HEK293 (cell line): ENCODE data around the gene LINGO1.

Experiments
- CTCF ChIA-PET: fragments of 350-600 bp; formaldehyde crosslinking; extraction: SDS; loops from one replicate; lab custom pipeline; 2021; ENCODE audit warnings: antibody characterized with exemption; lab: Yijun Ruan, JAX
- POLR2A ChIA-PET: fragments of 300-600 bp; formaldehyde crosslinking; extraction: SDS; loops from one replicate; lab custom pipeline; 2020; ENCODE audit warnings: antibody characterized with exemption, inconsistent platforms; lab: Yijun Ruan, JAX
- H3K27ac ChIP-seq: fragments of 200-500 bp; sonication (Bioruptor generic); 2 replicates; pipeline ENCODE4 v1.5.1; 2014; ENCODE audit warnings: low read depth, low read length, control low read depth, inconsistent platforms; ENCODE audit errors: extremely low read depth
- H3K36me3 ChIP-seq, 2 experiments: fragments of 200-500 bp in 1 of 2; sonication (Bioruptor generic) in 1 of 2; 1 replicate in 1 of 2; 2 replicates in 1 of 2; pipeline ENCODE4 v1.5.1; 2014 to 2017; ENCODE audit warnings: inconsistent platforms in 2 of 2, low read length in 2 of 2; ENCODE audit not compliant: control insufficient read depth in 2 of 2, insufficient read depth in 1 of 2
- H3K4me1 ChIP-seq: fragments of 200-500 bp; sonication (Bioruptor generic); 2 replicates; pipeline ENCODE4 v1.5.1; 2014; ENCODE audit warnings: mild to moderate bottlenecking, low read length, inconsistent platforms; ENCODE audit not compliant: control insufficient read depth, insufficient read depth
- H3K4me3 ChIP-seq: 2 replicates; pipeline ENCODE4 v1.5.1; 2011; ENCODE audit warnings: low read depth, mild to moderate bottlenecking, control low read depth, low read length, moderate library complexity
- H3K9me3 ChIP-seq: fragments of 200-500 bp; sonication (Bioruptor generic); 2 replicates; pipeline ENCODE4 v1.5.1; 2014; ENCODE audit warnings: low read depth, low read length, inconsistent platforms; ENCODE audit not compliant: control insufficient read depth, insufficient read depth
- AEBP2 ChIP-seq: fragments of 450-650 bp; formaldehyde crosslinking; IDR thresholded peaks from 2 replicates; pipeline ENCODE4 v1.5.1; 2016; ENCODE audit warnings: missing biosample characterization, missing genetic modification characterization, borderline replicate concordance
- GLIS1 ChIP-seq: fragments of 450-650 bp; formaldehyde crosslinking; IDR thresholded peaks from 2 replicates; pipeline ENCODE4 v1.5.1; 2016; ENCODE audit warnings: missing biosample characterization, missing genetic modification characterization
- KLF9 ChIP-seq: fragments of 450-650 bp; formaldehyde crosslinking; IDR thresholded peaks from 2 replicates; pipeline ENCODE4 v1.5.1; 2016; ENCODE audit warnings: missing biosample characterization, missing genetic modification characterization, low read depth
- MEIS1 ChIP-seq: sonication (generic); formaldehyde crosslinking; IDR thresholded peaks from 2 replicates; pipeline ENCODE4 v1.8.1; 2022; ENCODE audit warnings: missing genetic modification reagents, mild to moderate bottlenecking, borderline replicate concordance
- SP7 ChIP-seq: fragments of 450-650 bp; formaldehyde crosslinking; IDR thresholded peaks from 2 replicates; pipeline ENCODE4 v1.5.1; 2016; ENCODE audit warnings: missing biosample characterization, missing genetic modification characterization
- ZBTB11 ChIP-seq: fragments of 450-650 bp; formaldehyde crosslinking; conservative IDR thresholded peaks from 2 replicates; pipeline ENCODE4 v1.5.1; 2016; ENCODE audit warnings: low read depth, missing biosample characterization, missing genetic modification characterization
- ZBTB21 ChIP-seq: fragments of 450-650 bp; formaldehyde crosslinking; IDR thresholded peaks from 2 replicates; pipeline ENCODE4 v1.5.1; 2017; ENCODE audit warnings: missing biosample characterization, missing genetic modification characterization
- ZBTB48 ChIP-seq: fragments of 450-650 bp; formaldehyde crosslinking; IDR thresholded peaks from 2 replicates; pipeline ENCODE4 v1.5.1; 2016; ENCODE audit warnings: missing biosample characterization, missing genetic modification characterization
- ZFHX2 ChIP-seq: fragments of 450-650 bp; formaldehyde crosslinking; conservative IDR thresholded peaks from 2 replicates; pipeline ENCODE4 v1.5.1; 2016; ENCODE audit warnings: missing biosample characterization, missing genetic modification characterization
- ZNF10 ChIP-seq: fragments of 450-650 bp; formaldehyde crosslinking; IDR thresholded peaks from 2 replicates; pipeline ENCODE4 v1.5.1; 2017; ENCODE audit warnings: missing biosample characterization, missing genetic modification characterization
- ZNF132 ChIP-seq: fragments of 450-650 bp; formaldehyde crosslinking; IDR thresholded peaks from 2 replicates; pipeline ENCODE4 v1.5.1; 2017; ENCODE audit warnings: missing biosample characterization, missing genetic modification characterization, borderline replicate concordance
- ZNF133 ChIP-seq: fragments of 450-650 bp; formaldehyde crosslinking; IDR thresholded peaks from 2 replicates; pipeline ENCODE4 v1.5.1; 2016; ENCODE audit warnings: missing biosample characterization, missing genetic modification characterization
- ZNF169 ChIP-seq: fragments of 450-650 bp; formaldehyde crosslinking; IDR thresholded peaks from 2 replicates; pipeline ENCODE4 v1.5.1; 2016; ENCODE audit warnings: missing biosample characterization, missing genetic modification characterization
- ZNF19 ChIP-seq: fragments of 450-650 bp; formaldehyde crosslinking; IDR thresholded peaks from 2 replicates; pipeline ENCODE4; 2016; ENCODE audit warnings: missing biosample characterization, missing genetic modification characterization, low read depth
- ZNF239 ChIP-seq: fragments of 450-650 bp; formaldehyde crosslinking; IDR thresholded peaks from 2 replicates; pipeline ENCODE4 v1.5.1; 2016; ENCODE audit warnings: missing biosample characterization, missing genetic modification characterization
- ZNF423 ChIP-seq: fragments of 450-650 bp; formaldehyde crosslinking; IDR thresholded peaks from 2 replicates; pipeline ENCODE4 v1.5.1; 2016; ENCODE audit warnings: missing biosample characterization, missing genetic modification characterization
- ZNF473 ChIP-seq: fragments of 450-650 bp; formaldehyde crosslinking; IDR thresholded peaks from 2 replicates; pipeline ENCODE4 v1.5.1; 2017; ENCODE audit warnings: missing biosample characterization, missing genetic modification characterization
- ZNF501 ChIP-seq: fragments of 450-650 bp; formaldehyde crosslinking; IDR thresholded peaks from 2 replicates; pipeline ENCODE4 v1.5.1; 2016; ENCODE audit warnings: missing biosample characterization, missing genetic modification characterization
- ZNF510 ChIP-seq: fragments of 450-650 bp; formaldehyde crosslinking; IDR thresholded peaks from 2 replicates; pipeline ENCODE4 v1.5.1; 2018; ENCODE audit warnings: mild to moderate bottlenecking, missing genetic modification characterization, missing biosample characterization; ENCODE audit not compliant: insufficient replicate concordance
- ZNF530 ChIP-seq: fragments of 450-650 bp; formaldehyde crosslinking; IDR thresholded peaks from 2 replicates; pipeline ENCODE4 v1.5.1; 2016; ENCODE audit warnings: low read depth, missing biosample characterization, missing genetic modification characterization
- ZNF571 ChIP-seq: fragments of 450-650 bp; formaldehyde crosslinking; IDR thresholded peaks from 2 replicates; pipeline ENCODE4 v1.5.0; 2017; ENCODE audit warnings: missing biosample characterization, missing genetic modification characterization
- ZNF624 ChIP-seq: fragments of 450-650 bp; formaldehyde crosslinking; IDR thresholded peaks from 2 replicates; pipeline ENCODE4 v1.5.1; 2017; ENCODE audit warnings: missing biosample characterization, missing genetic modification characterization
- ZNF645 ChIP-seq: fragments of 450-650 bp; formaldehyde crosslinking; IDR thresholded peaks from 2 replicates; pipeline ENCODE4; 2016; ENCODE audit warnings: missing biosample characterization, missing genetic modification characterization
- ZNF76 ChIP-seq: fragments of 450-650 bp; formaldehyde crosslinking; IDR thresholded peaks from 2 replicates; pipeline ENCODE4; 2016; ENCODE audit warnings: low read depth, missing biosample characterization, missing genetic modification characterization, borderline replicate concordance
- ZNF777 ChIP-seq: fragments of 450-650 bp; formaldehyde crosslinking; IDR thresholded peaks from 2 replicates; pipeline ENCODE4 v1.5.1; 2017; ENCODE audit warnings: missing biosample characterization, missing genetic modification characterization, borderline replicate concordance
- ZNF792 ChIP-seq: fragments of 450-650 bp; formaldehyde crosslinking; IDR thresholded peaks from 2 replicates; pipeline ENCODE4 v1.5.1; 2016; ENCODE audit warnings: missing biosample characterization, missing genetic modification characterization
- ZNF843 ChIP-seq: fragments of 450-650 bp; formaldehyde crosslinking; IDR thresholded peaks from 2 replicates; pipeline ENCODE4 v1.5.1; 2016; ENCODE audit warnings: missing biosample characterization, missing genetic modification characterization

Gene LINGO1

GRCh38 chr15:77589839-77590238 lies 42.9 kb downstream of the LINGO1 start:
- TF ChIP-seq ZNF571 (no peak), GLIS1 (tag by site-specific recombination) (peak; percentile 92), ZNF76 (tag by site-specific recombination) (no peak), ZNF473 (tag by site-specific recombination) (no peak), ZNF132 (no peak), ZBTB48 (tag by site-specific recombination) (no peak), ZFHX2 (tag by site-specific recombination) (no peak), ZNF501 (tag by site-specific recombination) (no peak)
- Histone ChIP-seq H3K36me3 (no peaks in the 10 kb centered on the region), H3K4me1 (no peaks in the 10 kb centered on the region), H3K4me3 (no peak overlapping the region), H3K9me3 (no peaks in the 10 kb centered on the region), H3K27ac (no peak overlapping the region)
- CTCF ChIA-PET = interaction anchor here (0.6 to 1.6 kb wide), 3 partner anchors 28 to 320 kb away, joined by 3 to 8 read pairs (median 4); no protein-coding TSS in a partner anchor
- POLR2A ChIA-PET = no interaction called here

GRCh38 chr15:77588126-77588525 lies 44.6 kb downstream of the LINGO1 start:
- Histone ChIP-seq H3K4me3 (no peak overlapping the region), H3K9me3 (no peaks in the 10 kb centered on the region), H3K36me3 (no peaks in the 10 kb centered on the region), H3K4me1 (no peaks in the 10 kb centered on the region), H3K27ac (no peak overlapping the region)
- no peak for TF ChIP-seq ZNF169 (tag by site-specific recombination)
- TF ChIP-seq ZNF792 (tag by site-specific recombination) = no peak
- no peak for TF ChIP-seq ZNF423 (tag by site-specific recombination)
- TF ChIP-seq ZNF133 (tag by site-specific recombination) = no peak
- TF ChIP-seq ZNF239 = no peak
- no peak for TF ChIP-seq ZNF19 (tag by site-specific recombination)
- TF ChIP-seq ZNF777 = no peak
- TF ChIP-seq ZNF843 (tag by site-specific recombination) = no peak
- no peak for TF ChIP-seq ZBTB21 (tag by site-specific recombination)
- no peak for TF ChIP-seq SP7
- ChIA-PET POLR2A (no interaction called here), CTCF (interaction anchor here (0.5 kb wide), 1 partner anchor 8 kb away, joined by 3 read pairs; no protein-coding TSS in a partner anchor)

- ChIA-PET CTCF (interaction anchor here (0.7 to 1.1 kb wide), 5 partner anchors 15 to 1600 kb away, joined by 3 to 7 read pairs (median 4); no protein-coding TSS in a partner anchor), POLR2A (no interaction called here)
- Histone ChIP-seq H3K27ac (no peak overlapping the region), H3K4me1 (no peaks in the 10 kb centered on the region), H3K4me3 (no peak overlapping the region), H3K9me3 (no peaks in the 10 kb centered on the region), H3K36me3 (no peaks in the 10 kb centered on the region)
- TF ChIP-seq ZNF624 (tag by site-specific recombination) (no peak), MEIS1 (CRISPR knock-in tag) (no peak), AEBP2 (no peak), KLF9 (tag by site-specific recombination) (no peak), ZNF10 (no peak), ZNF510 (tag by site-specific recombination) (no peak), ZBTB48 (tag by site-specific recombination) (no peak), ZNF792 (tag by site-specific recombination) (no peak), ZNF645 (no peak), ZNF530 (tag by site-specific recombination) (no peak), ZBTB11 (tag by site-specific recombination) (no peak)
These were observed 48.0 kb downstream of the LINGO1 start for GRCh38 chr15:77584691-77585090.
